Ammon's horn (tissue), 1 donor: Measurements from ENCODE around the gene FAM13A.

Experiments
- DNase-seq: peaks from one replicate; pipeline ENCODE4 v3.0.0-alpha.2; 2016; ENCODE audit warnings: low spot score

FAM13A gene

GRCh38 chr4:88719381-88719780 is 337.6 kb downstream of the FAM13A start:
- no peak for DNase-seq

GRCh38 chr4:88718098-88718497 is 338.9 kb downstream of the FAM13A start:
- DNase-seq: no peak

DNA sequence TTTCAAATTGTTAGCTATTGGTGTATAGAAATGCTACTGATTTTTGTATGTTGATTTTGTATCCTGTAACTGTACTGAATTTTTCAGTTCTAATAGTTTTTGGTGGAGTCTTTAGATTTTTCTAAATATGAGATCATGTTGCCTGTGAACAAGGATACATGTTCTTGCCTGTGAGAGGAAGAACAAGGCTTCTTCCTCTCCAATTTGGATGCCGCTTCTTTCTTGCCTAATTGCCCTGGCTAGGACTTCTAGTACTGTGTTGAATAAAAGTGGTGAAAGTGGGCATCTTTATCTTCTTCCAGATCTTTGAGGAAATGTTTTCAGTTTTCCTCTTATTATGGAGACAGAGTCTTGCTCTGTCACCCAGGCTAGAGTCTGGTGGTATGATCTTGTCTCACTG is 343.2 kb downstream of the FAM13A start:
- no peak for DNase-seq

DNA sequence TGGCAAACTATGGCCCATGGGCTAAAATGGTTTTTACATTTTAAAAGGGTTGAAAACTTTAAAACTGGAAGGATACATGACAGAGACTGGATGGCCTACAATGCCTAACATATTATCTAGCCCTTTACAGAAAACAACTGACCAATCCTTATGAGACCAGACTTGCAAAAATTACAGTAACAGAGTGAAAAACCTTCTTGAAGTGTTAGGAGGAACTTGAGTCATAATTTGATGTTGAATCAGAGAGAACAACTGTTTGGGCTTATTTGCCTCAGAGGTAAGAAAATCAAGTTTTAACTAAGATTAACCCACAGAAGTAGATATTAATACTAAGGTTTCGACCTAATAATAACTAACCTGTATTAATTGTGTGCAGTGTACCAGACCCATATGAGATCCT is 347.0 kb downstream of the FAM13A start:
- no peak for DNase-seq

DNA sequence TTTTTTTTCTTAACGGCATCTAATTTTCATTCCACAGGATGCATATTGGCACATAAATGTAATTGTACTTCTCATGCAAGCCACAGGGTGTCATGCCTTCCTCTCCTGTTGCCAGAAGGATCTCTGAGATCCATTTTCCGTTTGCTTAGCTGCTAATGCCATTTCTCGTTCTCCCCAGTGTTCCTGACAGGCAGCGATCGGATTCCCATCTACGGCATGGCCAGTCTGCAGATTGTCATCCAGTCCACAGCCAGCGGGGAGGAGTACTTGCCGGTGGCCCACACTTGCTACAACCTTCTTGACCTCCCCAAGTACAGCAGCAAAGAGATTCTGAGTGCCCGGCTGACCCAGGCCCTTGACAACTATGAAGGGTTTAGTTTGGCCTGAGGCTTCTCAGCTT is 350.4 kb downstream of the FAM13A start:
- DNase-seq: peak; percentile 89

DNA sequence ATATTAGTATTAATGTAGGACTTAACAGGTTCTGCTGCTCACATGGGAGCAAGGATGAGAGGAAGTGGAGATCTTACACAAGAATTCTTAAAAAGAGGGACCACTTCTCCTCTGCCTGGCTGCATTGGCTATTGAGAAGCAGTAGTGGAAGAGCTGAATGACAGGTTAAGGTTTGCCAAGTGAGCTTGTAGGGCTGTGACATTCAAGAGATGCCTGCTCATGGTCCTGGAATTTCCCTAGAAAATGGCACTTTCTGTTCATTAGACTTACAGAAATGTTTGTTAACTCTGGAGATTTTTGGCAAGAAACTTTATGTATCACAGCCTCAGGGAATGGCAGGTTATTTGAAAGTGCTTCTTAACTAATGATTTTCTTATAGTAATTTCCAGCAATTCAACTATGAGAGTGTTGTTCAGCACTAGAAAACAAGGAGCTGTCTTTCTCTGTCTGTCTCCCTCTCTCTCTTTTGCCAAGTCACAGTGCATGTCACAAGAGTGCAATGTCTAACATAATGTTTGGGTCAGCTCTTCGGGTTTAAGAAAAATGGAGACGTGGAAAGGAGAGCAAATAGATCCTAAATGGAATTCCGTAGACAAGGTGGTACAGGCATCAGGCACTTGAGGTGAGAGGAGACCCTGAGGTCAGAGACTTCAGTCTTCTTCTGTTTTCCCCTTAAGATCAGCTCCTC is 351.0 kb downstream of the FAM13A start:
- no peak for DNase-seq

- DNase-seq: no peak
These were observed 351.8 kb downstream of the FAM13A start for GRCh38 chr4:88705223-88705622.

DNA sequence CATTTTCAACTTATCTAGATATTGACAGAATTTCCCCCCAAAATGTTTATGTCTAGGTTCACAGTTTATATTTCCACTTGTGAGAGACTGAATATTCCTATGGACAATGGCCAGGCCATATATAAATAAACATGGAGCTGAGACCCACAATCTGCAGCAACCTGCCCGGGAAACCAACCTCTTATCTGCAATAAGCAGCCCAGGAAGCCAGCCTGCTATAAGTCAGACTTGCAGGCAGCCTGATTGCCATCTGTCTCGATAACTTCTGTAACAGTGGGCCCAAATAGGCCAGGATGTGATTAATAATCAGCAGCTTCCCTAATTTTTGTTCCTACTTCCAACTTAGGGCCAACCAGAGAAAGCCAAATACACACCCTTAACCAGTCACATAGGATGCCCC is 354.2 kb downstream of the FAM13A start:
- no peak for DNase-seq

GRCh38 chr4:88698519-88698918 is 358.5 kb downstream of the FAM13A start:
- no peak for DNase-seq

DNA sequence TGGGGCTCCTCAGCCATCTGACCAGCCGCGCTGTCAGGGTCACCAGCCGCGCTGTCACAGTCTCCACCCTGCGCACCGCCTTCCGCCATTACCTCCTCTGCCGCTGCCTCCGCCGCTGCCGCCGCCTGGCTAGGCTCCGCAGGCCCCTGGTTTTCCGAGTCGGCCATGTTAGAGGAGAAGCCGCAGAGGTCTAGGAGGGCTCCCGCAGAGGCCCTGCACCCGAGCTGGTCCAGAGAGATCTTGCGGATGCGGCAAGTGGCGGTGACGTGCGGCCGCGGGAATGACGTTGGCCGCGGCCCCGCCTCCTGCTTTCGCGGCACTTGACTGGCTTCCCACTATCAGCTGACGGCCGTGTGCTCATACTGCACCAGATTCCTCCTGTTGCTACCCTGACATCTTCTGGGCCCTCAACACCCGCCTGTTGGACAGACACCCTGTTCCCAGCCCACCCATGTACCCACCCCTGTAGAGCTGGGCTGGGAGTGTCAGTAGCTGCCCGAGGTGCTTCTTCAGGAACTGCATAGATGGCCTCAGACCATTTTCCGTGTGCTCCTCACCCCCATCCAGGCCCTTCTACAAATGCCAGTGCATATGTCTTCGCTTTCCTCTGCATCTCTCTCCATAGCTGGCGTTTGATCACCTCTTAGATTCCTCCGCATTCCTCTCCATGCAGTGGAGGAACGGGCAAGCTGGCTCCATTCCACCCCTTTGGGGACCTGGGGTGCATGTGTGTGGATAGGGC is 359.2 kb downstream of the FAM13A start, which contains the start of gene NAP1L5:
Gene NAP1L5 (minus strand): TSS at position 242 of the 742 bp plus-strand sequence. CDS start 75 bp downstream, at position 167.
- DNase-seq: peak; percentile 85

DNA sequence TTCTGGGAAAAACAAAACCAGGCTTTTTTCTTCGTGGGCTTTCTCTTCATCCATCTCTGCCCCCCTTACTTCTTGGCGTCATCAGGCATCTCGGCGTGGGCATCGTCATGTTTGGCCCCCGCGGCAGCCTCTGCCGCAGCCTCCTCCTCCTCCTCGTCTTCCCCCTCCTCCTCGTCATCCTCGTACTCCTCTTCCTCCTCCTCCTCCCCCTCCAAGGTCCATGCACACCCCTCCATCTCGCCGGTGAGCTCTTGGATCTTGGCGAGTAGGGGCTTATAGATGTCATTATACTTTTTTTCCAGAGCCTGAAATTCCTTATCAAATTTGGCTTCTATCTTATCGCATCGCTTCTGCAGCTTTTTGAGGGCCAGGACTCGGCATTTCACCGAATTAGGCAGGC is 359.8 kb downstream of the FAM13A start:
- DNase-seq: peak; percentile 59

DNA sequence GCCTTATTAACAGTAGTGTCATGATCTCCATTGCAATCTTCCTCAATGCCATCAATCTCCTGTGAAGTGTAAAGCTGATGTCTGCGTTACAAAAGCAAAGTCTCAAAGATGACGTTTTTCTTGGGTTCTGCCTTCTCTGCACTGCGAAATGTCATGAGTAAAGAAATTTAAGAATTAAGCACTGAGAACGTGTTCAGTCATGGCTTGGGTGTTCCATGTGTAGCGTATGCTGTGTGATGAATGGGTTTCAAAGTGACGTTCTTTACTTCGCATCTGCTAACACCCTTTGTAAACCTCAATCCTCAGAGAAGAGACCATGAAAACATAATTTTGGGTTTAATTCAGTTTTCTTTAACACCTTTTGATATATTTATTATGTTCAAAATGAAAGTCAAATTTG is 360.4 kb downstream of the FAM13A start:
- DNase-seq: no peak

- no peak for DNase-seq
These were observed 363.2 kb downstream of the FAM13A start for GRCh38 chr4:88693792-88694191.

GRCh38 chr4:88690355-88690754 is 366.6 kb downstream of the FAM13A start:
- no peak for DNase-seq

GRCh38 chr4:88681209-88681608 is 375.8 kb downstream of the FAM13A start:
- DNase-seq: no peak
